ENCODE data around the gene STAMBPL1.

DNA sequence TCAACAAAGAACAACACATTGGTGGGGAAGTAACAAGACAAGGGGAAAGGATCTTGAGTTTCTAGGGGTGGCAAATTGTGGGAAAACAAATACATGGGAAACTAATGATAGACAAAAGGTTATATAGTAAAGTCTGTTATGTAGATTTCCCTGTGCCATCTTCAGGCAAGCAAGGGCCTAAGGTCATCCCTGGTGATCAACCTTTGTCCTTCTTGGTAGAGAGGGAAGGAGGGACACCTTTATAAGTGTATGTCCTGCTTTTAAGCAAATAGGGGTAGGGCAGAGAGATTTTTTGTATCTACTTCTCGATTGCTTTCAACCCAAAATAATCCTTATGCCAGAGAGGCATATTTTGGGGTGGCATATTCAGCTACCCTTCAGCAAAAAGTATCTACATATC lies 84.3 kb downstream of the STAMBPL1 start:
- TF ChIP-seq CTCF (IDR thresholded peaks at IDR 0.05): no peak
- no peak for TF ChIP-seq POLR2A (IDR thresholded peaks at IDR 0.05)
